MG63 (cell line): ENCODE data around the gene TET1. TPM values are rescaled to one million over a fixed set of nuclear protein-coding genes. Genes with fewer than 3 reads are reported as not detected.
"Not testable (repeated sequence)": the region's sequence is repeated elsewhere in the genome, so short reads cannot be mapped to it uniquely, and the experiment has no call there.

Experiments used
- DNase-seq: peaks from one replicate; pipeline ENCODE4 v3.0.0-alpha.2; 2020
- H3K27me3 ChIP-seq: fragments of 250-450 bp; sonication (Bioruptor Pico); 2 replicates; pipeline ENCODE4 v1.5.1; 2020; ENCODE audit warnings: mild to moderate bottlenecking, moderate library complexity
- H3K36me3 ChIP-seq: fragments of 250-450 bp; sonication (Bioruptor Pico); 2 replicates; pipeline ENCODE4 v1.5.1; 2020; ENCODE audit warnings: mild to moderate bottlenecking, moderate library complexity
- H3K4me3 ChIP-seq: fragments of 250-450 bp; sonication (Bioruptor Pico); 2 replicates; pipeline ENCODE4 v1.5.1; 2020; ENCODE audit warnings: mild to moderate bottlenecking, moderate library complexity
- H3K9me3 ChIP-seq: fragments of 250-450 bp; sonication (Bioruptor Pico); 2 replicates; pipeline ENCODE4 v1.5.1; 2020; ENCODE audit warnings: mild to moderate bottlenecking, moderate library complexity
- total RNA-seq: library from RNA; depleted of rRNA; stranded (reverse); fragments of >200 nt; shearing (Covaris generic); gene quantifications from 2 replicates; pipeline ENCODE4 v1.2.3, GENCODE V29; 2014; ENCODE audit warnings: low replicate concordance

Gene TET1
- total RNA-seq, 1 experiment from 2014 or later = 0.82 TPM

GRCh38 chr10:68560943-68561864 is 1.1 kb downstream of the TET1 start:
- Histone ChIP-seq H3K4me3 (peak overlapping the region; percentile 83), H3K36me3 (no peaks in the 10 kb centered on the region), H3K9me3 (no peaks in the 10 kb centered on the region), H3K27me3 (no peaks in the 10 kb centered on the region)
- peak; percentile 54 for DNase-seq

DNA sequence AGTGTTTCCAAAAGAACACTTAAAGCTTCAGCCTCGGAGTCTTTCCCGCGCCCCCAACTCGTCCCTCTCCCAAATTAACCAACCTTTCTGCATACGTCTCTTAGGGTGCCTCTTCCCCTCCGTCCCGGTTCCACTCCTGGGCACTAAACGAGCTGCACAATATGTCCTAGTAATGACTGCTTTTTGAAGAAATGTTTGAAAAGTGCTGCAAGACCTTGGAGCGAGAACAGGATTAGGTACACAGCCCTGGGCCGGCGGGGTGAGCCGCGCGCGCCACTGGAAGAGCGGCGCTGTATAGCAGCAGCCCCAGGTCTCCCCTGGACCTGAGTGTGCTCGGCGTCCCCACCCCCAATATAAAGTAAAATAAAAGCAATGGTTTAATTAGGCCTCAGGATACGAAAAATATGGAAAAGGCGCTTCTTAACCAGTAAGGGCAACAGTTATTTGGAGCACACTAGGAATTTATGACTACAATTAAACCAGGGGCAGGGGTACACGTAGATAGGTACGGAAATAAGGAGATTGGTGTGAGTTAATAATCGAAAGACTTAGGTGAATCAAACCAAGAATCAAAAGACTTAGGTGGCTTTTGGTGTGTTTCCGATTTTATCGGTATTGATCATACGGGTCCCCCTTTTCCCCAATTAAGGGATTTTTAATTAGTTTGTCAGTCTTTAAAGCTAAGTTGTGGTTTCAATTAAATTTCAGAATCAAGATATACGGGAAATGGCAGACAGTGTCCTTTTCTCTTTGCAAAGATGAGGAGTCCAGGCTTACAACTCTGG is 1.9 kb downstream of the TET1 start:
- Histone ChIP-seq H3K27me3 (no peaks in the 10 kb centered on the region), H3K9me3 (no peaks in the 10 kb centered on the region), H3K36me3 (no peaks in the 10 kb centered on the region), H3K4me3 (no peak overlapping the region; the same call in 1 of the 2 replicates)
- no peak for DNase-seq

GRCh38 chr10:68562661-68563570 is 2.8 kb downstream of the TET1 start:
- H3K27me3 ChIP-seq = no peaks in the 10 kb centered on the region
- no peak for DNase-seq
- peak overlapping the region; percentile 4; the same call in 1 of the 2 replicates for H3K4me3 ChIP-seq
- H3K36me3 ChIP-seq = no peaks in the 10 kb centered on the region
- no peaks in the 10 kb centered on the region for H3K9me3 ChIP-seq

- Histone ChIP-seq H3K27me3 (no peaks in the 10 kb centered on the region), H3K9me3 (no peaks in the 10 kb centered on the region), H3K36me3 (no peaks in the 10 kb centered on the region), H3K4me3 (no peak overlapping the region)
- no peak for DNase-seq
Measured at GRCh38 chr10:68564712-68565111, 4.6 kb downstream of the TET1 start.

DNA sequence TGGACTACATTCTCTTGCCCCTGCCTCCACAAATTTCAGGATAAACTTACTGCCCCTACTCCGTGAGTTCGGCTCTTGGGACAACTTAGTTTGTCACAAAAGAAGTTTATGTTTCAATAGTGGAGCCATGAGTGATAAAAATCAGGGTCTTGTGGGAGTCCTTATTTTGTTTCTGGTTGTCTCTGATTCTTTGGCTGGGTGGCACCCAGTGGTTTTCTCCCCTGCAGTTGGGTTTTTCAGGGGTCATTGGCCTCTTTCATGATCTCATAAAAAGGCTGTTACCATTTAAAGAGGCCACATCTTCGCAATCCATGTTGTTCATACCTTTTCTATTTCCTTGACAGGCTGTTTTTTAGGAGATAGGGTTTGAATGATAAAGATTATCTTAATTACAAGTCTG is 5.5 kb downstream of the TET1 start:
- Histone ChIP-seq H3K4me3 (no peak overlapping the region), H3K27me3 (no peaks in the 10 kb centered on the region), H3K36me3 (no peaks in the 10 kb centered on the region), H3K9me3 (no peaks in the 10 kb centered on the region)
- no peak for DNase-seq

GRCh38 chr10:68566351-68566750 is 6.2 kb downstream of the TET1 start:
- no peak for DNase-seq
- Histone ChIP-seq H3K9me3 (no peaks in the 10 kb centered on the region), H3K27me3 (no peaks in the 10 kb centered on the region), H3K36me3 (no peaks in the 10 kb centered on the region), H3K4me3 (no peak overlapping the region)

GRCh38 chr10:68566955-68567354 is 6.8 kb downstream of the TET1 start:
- Histone ChIP-seq H3K27me3 (no peaks in the 10 kb centered on the region), H3K9me3 (no peaks in the 10 kb centered on the region), H3K4me3 (no peak overlapping the region), H3K36me3 (no peaks in the 10 kb centered on the region)
- DNase-seq = no peak

DNA sequence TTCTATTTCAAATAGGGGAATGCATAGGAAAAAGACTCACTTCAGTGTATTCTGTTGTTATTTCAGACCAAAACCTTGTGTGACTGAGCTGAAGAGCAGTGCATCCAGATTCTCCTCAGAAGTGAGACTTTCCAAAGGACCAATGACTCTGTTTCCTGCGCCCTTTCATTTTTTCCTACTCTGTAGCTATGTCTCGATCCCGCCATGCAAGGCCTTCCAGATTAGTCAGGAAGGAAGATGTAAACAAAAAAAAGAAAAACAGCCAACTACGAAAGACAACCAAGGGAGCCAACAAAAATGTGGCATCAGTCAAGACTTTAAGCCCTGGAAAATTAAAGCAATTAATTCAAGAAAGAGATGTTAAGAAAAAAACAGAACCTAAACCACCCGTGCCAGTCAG is 12.0 kb downstream of the TET1 start:
- H3K36me3 ChIP-seq = no peaks in the 10 kb centered on the region
- H3K4me3 ChIP-seq = no peak overlapping the region
- no peaks in the 10 kb centered on the region for H3K9me3 ChIP-seq
- H3K27me3 ChIP-seq = no peaks in the 10 kb centered on the region
- DNase-seq = no peak

DNA sequence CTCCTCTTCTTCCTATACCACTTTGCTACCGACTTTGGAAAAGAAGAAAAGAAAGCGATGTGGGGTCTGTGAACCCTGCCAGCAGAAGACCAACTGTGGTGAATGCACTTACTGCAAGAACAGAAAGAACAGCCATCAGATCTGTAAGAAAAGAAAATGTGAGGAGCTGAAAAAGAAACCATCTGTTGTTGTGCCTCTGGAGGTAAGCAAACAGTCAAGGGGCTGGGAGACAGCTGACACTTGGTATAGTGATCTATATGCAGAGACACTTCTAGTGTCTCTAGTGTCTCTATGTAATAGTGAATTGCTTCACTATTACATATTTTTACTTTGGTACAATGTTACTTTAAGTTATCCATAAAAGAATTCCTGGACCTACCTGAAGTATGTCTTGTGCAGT is 13.9 kb downstream of the TET1 start:
- H3K36me3 ChIP-seq = no peaks in the 10 kb centered on the region
- no peaks in the 10 kb centered on the region for H3K27me3 ChIP-seq
- no peaks in the 10 kb centered on the region for H3K9me3 ChIP-seq
- DNase-seq = no peak
- H3K4me3 ChIP-seq = no peak overlapping the region

DNA sequence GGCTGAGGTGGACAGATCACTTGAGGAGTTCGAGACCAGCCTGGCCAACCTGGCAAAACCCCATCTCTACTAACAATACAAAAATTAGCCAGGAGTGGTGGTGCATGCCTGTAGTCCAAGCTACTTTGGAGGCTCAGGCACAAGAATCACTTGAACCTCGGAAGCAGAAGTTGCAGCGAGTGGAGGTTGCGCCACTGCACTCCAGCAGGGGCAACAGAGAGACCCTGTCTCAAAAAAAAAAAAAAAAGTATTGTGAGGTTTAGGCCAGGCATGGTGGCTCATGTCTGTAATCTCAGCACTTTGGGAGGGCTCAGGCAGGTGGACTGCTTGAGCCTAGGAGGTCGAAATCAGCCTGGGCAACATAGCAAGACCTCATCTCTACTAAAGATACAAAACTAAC is 16.0 kb downstream of the TET1 start:
- H3K9me3 ChIP-seq = no peaks in the 10 kb centered on the region
- H3K4me3 ChIP-seq = no peak overlapping the region
- no peaks in the 10 kb centered on the region for H3K36me3 ChIP-seq
- H3K27me3 ChIP-seq = no peaks in the 10 kb centered on the region
- no peak for DNase-seq

DNA sequence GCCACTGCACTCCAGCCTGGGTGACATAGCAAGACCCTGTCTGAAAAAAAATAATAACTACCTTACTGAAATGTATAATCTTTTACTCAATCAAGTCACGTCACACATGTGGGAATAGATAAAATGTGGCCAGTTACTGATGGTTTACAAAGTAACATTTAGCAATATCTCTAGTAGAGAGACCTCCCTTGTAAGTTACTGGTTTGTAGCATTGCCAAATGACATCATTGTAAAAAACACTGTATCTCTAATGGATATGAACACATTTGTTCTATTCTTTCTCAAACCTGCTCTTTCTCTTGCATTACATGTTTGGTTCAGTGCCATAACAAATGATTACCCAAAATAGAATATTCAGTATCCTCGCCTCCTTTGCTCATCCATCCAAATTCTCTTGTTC is 18.8 kb downstream of the TET1 start:
- Histone ChIP-seq H3K36me3 (no peaks in the 10 kb centered on the region), H3K4me3 (no peak overlapping the region), H3K9me3 (no peaks in the 10 kb centered on the region), H3K27me3 (no peaks in the 10 kb centered on the region)
- no peak for DNase-seq

- not testable (repeated sequence) for H3K4me3 ChIP-seq, H3K9me3 ChIP-seq
- peak; percentile 14 for DNase-seq
Measured at GRCh38 chr10:68584187-68584586, 24.1 kb downstream of the TET1 start.

DNA sequence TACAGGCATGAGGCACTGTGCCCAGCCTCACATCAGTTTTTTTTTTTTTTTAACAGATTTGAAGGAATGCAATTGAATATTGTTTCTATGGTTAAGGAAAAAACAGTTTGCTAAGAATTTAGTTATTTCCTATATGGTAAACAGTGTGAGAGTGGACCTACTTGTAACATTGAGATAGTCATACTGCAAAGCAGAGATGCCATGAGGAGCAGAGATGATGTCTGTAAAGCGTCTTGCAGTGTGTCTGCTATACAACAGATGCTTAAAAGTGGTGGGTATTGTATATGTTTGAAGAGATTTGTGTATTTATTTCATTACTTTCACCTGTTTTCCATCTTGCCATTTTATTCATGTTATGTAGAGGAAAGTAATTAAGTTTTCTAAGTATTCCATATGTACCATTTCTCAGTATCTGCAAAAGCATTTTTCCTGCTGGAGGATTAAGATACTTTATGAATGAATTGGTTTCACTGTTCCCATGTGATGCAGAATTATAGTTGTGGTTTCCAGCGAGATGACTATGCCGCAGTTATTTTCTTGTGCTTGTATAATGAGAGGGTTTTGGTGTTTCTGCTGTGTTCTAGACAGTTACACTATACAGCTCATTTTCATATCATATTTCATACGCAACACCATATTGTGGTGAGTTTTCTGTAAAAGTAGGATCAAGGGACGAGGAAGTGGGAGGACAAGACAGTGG is 26.6 kb downstream of the TET1 start:
- Histone ChIP-seq H3K27me3 (no peaks in the 10 kb centered on the region), H3K9me3 (no peaks in the 10 kb centered on the region), H3K4me3 (no peak overlapping the region), H3K36me3 (no peaks in the 10 kb centered on the region)
- no peak for DNase-seq

More at GRCh38 chr10:68584187-68584586, 24.1 kb downstream of the TET1 start:
- not testable (repeated sequence) for H3K36me3 ChIP-seq, H3K27me3 ChIP-seq

DNA sequence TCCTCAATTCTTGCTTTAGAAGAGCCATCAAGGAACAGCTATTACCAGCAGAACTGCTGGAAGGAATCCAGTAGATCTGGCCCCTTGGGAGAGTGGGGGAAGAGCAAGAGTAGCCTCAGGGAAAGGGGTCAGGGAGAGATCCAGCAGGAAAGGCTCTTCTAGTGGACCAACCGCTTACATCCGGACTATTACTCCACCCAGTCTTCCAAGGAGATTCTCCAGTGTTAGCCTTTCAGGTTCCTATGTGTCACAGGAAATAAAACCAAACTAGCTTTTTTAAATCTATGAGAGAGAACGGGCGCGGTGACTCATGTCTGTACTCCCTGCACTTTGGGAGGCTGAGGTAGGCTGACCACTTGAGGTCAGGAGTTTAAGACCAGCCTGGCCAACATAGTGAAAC is 34.3 kb downstream of the TET1 start:
- no peaks in the 10 kb centered on the region for H3K36me3 ChIP-seq
- H3K9me3 ChIP-seq = no peaks in the 10 kb centered on the region
- no peak overlapping the region for H3K4me3 ChIP-seq
- no peaks in the 10 kb centered on the region for H3K27me3 ChIP-seq
- DNase-seq = peak; percentile 73

DNA sequence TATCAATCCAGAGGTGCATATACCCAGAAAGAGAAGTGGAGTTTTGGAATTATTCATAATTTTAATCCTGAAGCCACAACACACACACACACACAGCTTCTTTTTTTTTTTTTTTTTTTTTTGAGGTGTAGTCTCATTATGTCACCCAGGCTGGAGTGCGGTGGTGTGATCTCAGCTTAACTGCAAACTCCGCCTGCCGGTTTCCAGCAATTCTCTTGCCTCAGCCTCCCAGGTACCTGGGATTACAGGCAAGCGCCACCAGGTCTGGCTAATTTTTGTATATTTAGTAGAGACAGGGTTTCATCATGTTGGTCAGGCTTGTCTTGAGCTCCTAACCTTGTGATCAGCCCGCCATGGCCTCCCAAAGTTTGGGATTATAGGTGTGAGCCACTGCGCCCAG is 35.4 kb downstream of the TET1 start:
- no peak for DNase-seq
- Histone ChIP-seq H3K27me3 (no peaks in the 10 kb centered on the region), H3K4me3 (no peak overlapping the region), H3K9me3 (no peaks in the 10 kb centered on the region), H3K36me3 (no peaks in the 10 kb centered on the region)

- DNase-seq = no peak
- Histone ChIP-seq H3K4me3 (no peak overlapping the region), H3K36me3 (no peaks in the 10 kb centered on the region), H3K27me3 (no peaks in the 10 kb centered on the region), H3K9me3 (no peaks in the 10 kb centered on the region)
Measured at GRCh38 chr10:68597407-68597806, 37.3 kb downstream of the TET1 start.
